ENCODE measurements around the gene PRKD1.

PRKD1 gene

GRCh38 chr14:29836395-29836794 is 91.3 kb downstream of the PRKD1 start:
- no peak for DNase-seq

GRCh38 chr14:29832042-29832441 is 95.6 kb downstream of the PRKD1 start:
- DNase-seq = no peak

GRCh38 chr14:29829851-29830250 is 97.8 kb downstream of the PRKD1 start:
- DNase-seq = no peak

- DNase-seq = no peak
Measured at GRCh38 chr14:29823816-29824215, 103.8 kb downstream of the PRKD1 start.

GRCh38 chr14:29822430-29822709 is 105.3 kb downstream of the PRKD1 start:
- no peak for DNase-seq

- DNase-seq = no peak
Measured at GRCh38 chr14:29821661-29822429, 105.8 kb downstream of the PRKD1 start.

- no peak for DNase-seq
Measured at GRCh38 chr14:29821242-29821641, 106.4 kb downstream of the PRKD1 start.

GRCh38 chr14:29820785-29821184 is 106.9 kb downstream of the PRKD1 start:
- DNase-seq = no peak

- DNase-seq = no peak
Measured at GRCh38 chr14:29817767-29818405, 109.8 kb downstream of the PRKD1 start.

GRCh38 chr14:29815016-29815674 is 112.5 kb downstream of the PRKD1 start:
- DNase-seq = no peak

- DNase-seq = peak; percentile 60 to 78
Measured at GRCh38 chr14:29814156-29815015, 113.3 kb downstream of the PRKD1 start.

- no peak for DNase-seq
Measured at GRCh38 chr14:29810682-29811081, 117.0 kb downstream of the PRKD1 start.

- DNase-seq = no peak
Measured at GRCh38 chr14:29810064-29810463, 117.6 kb downstream of the PRKD1 start.

- DNase-seq = no peak
Measured at GRCh38 chr14:29806124-29806517, 121.5 kb downstream of the PRKD1 start.

GRCh38 chr14:29805415-29806123 is 122.1 kb downstream of the PRKD1 start:
- no peak for DNase-seq

GRCh38 chr14:29804481-29805266 is 123.0 kb downstream of the PRKD1 start:
- DNase-seq = no peak

- DNase-seq = no peak
Measured at GRCh38 chr14:29803045-29803444, 124.6 kb downstream of the PRKD1 start.

- DNase-seq = no peak
Measured at GRCh38 chr14:29802211-29802610, 125.4 kb downstream of the PRKD1 start.

GRCh38 chr14:29800961-29801360 is 126.7 kb downstream of the PRKD1 start:
- DNase-seq = no peak

GRCh38 chr14:29799464-29800095 is 128.1 kb downstream of the PRKD1 start:
- DNase-seq = no peak

- DNase-seq = no peak
Measured at GRCh38 chr14:29798811-29799210, 128.8 kb downstream of the PRKD1 start.
